GM18868 (cell line): Measurements from ENCODE around the gene SLC25A26.

Experiments
- ATAC-seq: cut with Tn5 transposase; IDR thresholded peaks from one replicate; pipeline ENCODE4 v1.9.1; 2021; ENCODE audit warnings: mild to moderate bottlenecking, moderate library complexity; ENCODE audit not compliant: unreplicated experiment

The SLC25A26 gene

GRCh38 chr3:66427352-66427751, 206.6 kb downstream of the SLC25A26 start:
- ATAC-seq, result no peak

DNA sequence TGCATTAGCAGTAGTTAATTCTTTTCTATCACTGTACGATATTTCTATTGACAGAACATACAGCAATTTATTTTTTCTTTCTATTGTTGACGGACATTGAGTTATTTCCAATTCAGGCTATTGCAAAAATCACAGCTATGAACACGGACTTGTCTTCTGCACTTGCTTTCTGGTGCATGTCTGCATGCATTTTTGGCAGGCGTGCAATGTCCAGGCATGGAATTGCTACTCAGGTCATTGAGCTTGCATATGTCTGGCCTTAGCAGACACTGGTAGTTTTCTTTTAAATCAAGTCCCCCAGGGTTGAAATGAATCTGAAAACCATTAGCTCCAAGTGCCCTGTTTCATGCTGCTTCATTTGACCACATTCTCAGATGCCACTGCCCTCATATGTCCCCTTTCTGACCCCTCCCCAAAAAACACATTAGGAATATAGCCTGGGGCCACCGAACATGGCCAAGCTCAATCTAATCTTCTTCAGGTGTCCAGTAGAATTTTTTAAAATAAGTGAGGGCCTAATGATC, 207.2 kb downstream of the SLC25A26 start:
- ATAC-seq, result no peak
